GM21360 (cell line): ENCODE data around the gene MPPED1.
A peak's percentile ranks its signal among the peaks of the same experiment; 100 is the strongest.

ENCODE experiments used
- ATAC-seq: cut with Tn5 transposase; IDR thresholded peaks from one replicate; pipeline ENCODE4 v1.9.1; 2021; ENCODE audit warnings: mild to moderate bottlenecking, moderate library complexity; ENCODE audit not compliant: unreplicated experiment

Gene MPPED1, protein sequence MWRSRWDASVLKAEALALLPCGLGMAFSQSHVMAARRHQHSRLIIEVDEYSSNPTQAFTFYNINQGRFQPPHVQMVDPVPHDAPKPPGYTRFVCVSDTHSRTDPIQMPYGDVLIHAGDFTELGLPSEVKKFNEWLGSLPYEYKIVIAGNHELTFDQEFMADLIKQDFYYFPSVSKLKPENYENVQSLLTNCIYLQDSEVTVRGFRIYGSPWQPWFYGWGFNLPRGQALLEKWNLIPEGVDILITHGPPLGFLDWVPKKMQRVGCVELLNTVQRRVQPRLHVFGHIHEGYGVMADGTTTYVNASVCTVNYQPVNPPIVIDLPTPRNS

GRCh38 chr22:43411869-43412807 is at the start of gene MPPED1:
Gene MPPED1 (plus strand): TSS chr22:43412014. CDS start chr22:43424986, 12,972 bp downstream.
- no peak for ATAC-seq

- ATAC-seq = no peak
Measured at GRCh38 chr22:43363315-43364168, 48.3 kb upstream of the MPPED1 start.

GRCh38 chr22:43364169-43364435 is 47.7 kb upstream of the MPPED1 start:
- ATAC-seq = no peak

- no peak for ATAC-seq
Measured at GRCh38 chr22:43365715-43366440, 45.9 kb upstream of the MPPED1 start.

DNA sequence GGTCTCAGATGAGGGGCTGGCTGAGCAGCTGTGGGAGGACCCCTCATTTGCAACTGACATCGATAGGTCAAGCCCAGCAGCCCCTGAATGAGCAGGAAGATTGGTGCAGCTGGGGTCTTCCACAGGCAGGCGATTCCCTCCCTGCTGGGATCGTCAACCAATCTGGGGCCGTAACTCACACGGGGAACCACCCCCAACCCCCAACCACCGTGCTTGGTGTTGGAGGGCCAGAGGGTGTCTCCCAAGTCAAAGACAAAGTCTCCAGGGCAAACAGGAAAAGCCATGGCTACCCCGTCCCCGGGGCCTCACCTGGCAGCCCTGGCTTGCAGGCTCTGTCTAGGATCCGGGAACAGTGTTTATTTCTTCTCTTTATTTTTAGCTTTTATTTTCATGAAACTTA is 41.8 kb upstream of the MPPED1 start:
- no peak for ATAC-seq

GRCh38 chr22:43375951-43376455 is 35.8 kb upstream of the MPPED1 start:
- no peak for ATAC-seq

DNA sequence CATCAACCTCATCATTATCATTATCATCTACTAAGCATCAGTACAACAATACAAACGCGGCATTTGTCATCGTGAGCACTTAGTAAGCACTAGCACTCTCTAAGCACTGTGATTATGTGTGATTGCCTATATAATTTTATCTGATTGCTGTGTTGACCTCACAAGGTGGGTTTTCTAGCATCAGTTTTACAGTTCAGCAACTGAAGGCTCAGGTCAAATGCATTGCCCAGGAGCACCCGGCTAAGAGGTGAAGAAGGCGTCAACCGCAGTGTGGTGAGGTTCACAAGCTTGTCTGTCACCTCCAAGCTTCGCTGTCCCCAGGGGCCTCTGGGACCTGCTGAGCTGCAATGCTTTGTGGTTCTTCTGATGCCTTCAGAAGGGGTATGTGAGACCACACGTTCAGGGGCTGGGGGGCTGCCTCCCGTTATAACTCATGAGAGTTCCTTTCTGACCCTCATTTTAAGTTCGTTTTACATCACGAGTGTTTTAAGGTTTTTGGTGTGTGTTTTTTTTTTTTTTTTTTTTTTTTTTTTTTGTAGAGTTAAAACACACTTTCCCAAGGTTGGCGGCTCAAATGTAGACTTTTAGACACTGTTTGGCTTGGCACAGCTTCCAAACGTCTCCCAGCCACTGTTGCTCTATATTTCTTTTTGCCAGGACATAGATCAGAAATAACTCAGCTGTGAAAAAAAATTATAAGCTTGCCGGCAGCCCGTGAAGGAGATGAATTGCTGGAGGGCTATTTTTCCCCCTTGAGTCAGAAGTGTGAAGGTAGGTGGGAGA is 34.9 kb upstream of the MPPED1 start:
- ATAC-seq = peak; percentile 56

GRCh38 chr22:43377548-43377895 is 34.3 kb upstream of the MPPED1 start:
- no peak for ATAC-seq

DNA sequence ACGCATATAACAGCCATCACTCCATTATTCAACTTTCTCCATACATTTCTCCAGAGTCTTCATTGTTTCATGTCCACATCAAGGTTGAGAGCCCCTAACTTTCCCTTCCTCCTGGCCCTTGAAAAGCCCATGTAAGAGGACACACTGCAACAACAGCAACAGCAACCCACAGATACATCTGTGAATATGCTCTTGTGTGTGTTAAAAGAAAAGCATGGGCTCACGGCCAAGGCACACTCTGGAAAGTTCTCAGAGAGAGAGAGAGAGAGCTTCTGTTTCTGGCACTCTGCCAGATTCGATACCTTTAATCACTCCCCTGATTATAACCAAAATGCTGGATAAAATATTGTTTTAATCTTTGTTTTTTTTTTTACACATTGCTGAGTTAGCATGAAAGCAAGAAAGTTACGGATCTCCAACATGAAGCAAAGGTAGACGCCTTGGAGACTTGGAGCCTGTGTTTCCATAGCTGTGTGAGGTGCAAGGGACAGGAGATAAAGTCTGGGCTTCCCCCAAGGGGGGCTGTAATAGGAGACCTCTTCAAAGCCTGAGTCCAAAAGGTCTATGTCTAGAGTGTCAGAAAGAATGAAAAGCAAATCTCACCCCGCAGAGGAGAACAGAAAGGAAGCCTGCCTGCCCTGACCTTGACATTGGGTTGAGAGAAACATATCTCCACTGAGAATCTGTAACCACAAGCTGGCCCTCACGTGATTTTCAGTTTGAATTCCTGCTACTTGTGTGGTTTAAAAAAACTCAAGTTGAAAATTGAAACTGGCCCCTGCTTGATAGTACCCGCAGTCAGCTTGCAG is 33.7 kb upstream of the MPPED1 start:
- ATAC-seq = peak; percentile 63

- no peak for ATAC-seq
Measured at GRCh38 chr22:43381693-43382092, 30.1 kb upstream of the MPPED1 start.

DNA sequence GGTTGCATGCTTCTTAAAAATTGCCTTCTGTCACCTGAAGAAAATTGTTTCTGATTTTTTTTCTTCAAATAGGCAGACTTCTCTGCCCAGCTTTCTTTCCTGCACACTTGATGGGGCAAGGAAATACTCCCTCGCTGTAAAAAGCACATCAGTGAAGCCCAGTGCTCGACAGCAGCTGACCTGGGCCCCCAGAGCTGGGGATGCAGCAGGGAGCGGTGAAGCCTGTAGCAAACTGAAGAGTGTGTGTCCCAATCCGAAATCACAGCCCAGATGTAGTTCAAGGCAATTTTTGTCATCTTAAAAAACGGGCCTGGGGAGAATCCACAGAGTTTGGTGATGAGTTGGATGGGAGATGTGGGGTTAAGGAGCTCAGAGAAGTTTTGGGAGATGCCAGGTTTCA is 27.0 kb upstream of the MPPED1 start:
- no peak for ATAC-seq

DNA sequence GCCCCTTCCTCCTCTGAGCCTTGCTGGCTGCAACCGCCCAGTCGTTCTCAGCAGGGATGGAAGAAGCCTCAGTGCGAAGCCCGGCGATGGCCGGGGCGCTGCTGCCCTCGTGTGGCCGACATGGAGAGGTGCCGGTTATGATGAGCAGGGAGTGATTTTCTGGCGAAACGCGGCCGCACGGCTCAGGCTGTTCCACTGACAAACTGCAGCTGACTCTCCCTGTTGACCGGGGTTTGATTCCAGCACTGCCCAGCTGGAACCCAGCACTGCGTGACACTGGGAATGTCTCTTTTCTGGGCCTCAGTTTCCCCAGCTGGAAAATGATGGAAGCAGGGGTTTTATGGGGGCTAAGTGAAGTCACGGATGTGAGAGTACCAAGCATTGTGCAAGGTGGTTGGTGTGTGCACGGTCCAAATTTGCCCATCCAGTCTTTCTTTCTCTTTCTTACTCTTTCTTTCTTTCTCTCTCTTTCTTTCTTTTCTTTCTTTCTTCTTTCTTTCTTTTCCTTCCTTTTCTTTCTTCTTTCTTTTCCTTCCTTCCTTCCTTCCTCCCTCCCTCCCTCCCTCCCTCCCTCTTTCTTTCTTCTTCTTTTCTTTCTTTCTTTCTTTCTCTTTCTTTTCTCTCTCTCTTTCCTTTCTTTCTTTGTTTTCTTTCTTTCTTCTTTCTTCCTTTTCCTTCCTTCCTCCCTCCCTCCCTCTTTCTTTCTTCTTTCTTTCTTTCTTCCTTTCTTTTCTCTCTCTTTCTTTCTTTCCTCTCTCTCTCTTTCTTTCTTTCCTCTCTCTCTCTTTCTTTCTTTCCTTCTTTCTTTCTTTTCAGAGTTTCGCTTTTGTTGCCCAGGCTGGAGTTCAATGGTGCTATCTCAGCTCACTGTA is 25.8 kb upstream of the MPPED1 start:
- ATAC-seq = no peak

DNA sequence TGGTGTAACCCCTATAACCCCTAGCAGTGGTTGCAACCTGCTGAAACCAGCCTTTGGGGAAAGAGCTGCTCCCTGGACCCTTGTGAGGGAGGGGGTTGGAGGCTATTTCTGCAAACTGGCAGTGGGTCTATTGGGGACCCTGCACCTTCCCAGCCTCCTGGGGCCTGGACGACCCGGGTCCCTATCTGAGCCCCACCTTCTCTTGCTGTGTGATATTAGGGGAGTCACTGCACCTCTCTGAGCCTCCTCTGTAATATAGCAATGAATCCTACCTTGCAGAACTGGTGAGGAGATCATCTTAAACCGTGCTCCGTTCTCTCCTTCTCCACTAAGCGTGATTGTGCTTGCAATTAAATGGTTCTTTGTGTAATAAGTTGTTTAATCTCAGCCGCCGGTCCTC is 24.0 kb upstream of the MPPED1 start:
- no peak for ATAC-seq

- ATAC-seq = no peak
Measured at GRCh38 chr22:43388420-43388851, 23.4 kb upstream of the MPPED1 start.

GRCh38 chr22:43389227-43389836 is 22.5 kb upstream of the MPPED1 start:
- no peak for ATAC-seq

GRCh38 chr22:43390166-43390565 is 21.6 kb upstream of the MPPED1 start:
- no peak for ATAC-seq

DNA sequence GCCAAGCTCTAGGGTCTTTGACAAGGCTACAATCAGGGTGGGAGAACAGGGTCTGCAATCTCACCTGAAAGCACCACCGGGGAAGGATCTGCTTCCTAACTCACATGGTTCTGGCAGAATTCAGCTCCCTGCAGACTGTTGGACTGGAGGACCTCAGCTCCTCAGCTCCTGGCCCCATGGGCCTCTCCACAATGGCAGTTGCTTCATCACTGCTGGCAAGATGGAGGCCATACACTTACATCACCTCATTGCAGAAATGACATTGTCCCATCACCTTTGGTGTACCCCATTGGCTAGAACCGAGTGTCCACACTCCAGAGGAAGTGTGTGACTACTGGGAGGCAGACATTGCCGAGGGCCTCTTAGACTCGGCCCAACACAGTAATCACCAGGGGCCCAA is 20.9 kb upstream of the MPPED1 start:
- ATAC-seq = no peak

GRCh38 chr22:43391306-43391705 is 20.5 kb upstream of the MPPED1 start:
- ATAC-seq = no peak
